ENCODE data around the gene RAVER1. TPM values are rescaled to one million over a fixed set of nuclear protein-coding genes. Genes with fewer than 3 reads are reported as not detected.

Gene RAVER1
- total RNA-seq, 1 experiment from 2014 or later: 55.6 TPM

DNA sequence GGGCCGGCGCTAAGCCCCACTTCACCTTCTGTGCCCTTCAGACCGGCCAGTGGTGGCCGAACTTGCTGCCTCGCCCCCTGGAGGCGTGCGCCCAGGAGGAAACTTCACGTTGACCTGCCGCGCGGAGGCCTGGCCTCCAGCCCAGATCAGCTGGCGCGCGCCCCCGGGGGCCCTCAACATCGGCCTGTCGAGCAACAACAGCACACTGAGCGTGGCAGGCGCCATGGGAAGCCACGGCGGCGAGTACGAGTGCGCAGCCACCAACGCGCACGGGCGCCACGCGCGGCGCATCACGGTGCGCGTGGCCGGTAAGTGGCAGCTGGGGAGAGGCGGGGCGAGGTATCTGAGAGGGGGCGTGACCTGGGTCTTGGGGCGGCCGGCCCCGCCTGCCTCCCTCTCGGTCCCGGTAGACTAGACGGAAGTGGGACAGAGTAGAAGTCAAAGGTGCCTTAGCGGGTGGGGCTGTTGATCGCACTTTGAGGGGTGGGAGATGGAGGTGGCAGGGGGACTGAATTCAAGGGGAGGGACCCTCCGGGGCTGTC is 38.0 kb downstream of the RAVER1 start:
- no peaks in the 10 kb centered on the region for H3K9me3 ChIP-seq (ENCODE audit: control insufficient read depth, insufficient read depth, low read depth, low read length)
- in situ Hi-C loops (cut with HindIII; ENCODE audit: low pct_unique_long_range_greater_than_20kb, low sequenced_read_pairs): no loop called here
- ChIA-PET CTCF (no interaction called here), POLR2A (no interaction called here)
- TF ChIP-seq, protein P1, sequence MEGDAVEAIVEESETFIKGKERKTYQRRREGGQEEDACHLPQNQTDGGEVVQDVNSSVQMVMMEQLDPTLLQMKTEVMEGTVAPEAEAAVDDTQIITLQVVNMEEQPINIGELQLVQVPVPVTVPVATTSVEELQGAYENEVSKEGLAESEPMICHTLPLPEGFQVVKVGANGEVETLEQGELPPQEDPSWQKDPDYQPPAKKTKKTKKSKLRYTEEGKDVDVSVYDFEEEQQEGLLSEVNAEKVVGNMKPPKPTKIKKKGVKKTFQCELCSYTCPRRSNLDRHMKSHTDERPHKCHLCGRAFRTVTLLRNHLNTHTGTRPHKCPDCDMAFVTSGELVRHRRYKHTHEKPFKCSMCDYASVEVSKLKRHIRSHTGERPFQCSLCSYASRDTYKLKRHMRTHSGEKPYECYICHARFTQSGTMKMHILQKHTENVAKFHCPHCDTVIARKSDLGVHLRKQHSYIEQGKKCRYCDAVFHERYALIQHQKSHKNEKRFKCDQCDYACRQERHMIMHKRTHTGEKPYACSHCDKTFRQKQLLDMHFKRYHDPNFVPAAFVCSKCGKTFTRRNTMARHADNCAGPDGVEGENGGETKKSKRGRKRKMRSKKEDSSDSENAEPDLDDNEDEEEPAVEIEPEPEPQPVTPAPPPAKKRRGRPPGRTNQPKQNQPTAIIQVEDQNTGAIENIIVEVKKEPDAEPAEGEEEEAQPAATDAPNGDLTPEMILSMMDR (IDR thresholded peaks at IDR 0.05): no peak
- TF ChIP-seq, protein P2, sequence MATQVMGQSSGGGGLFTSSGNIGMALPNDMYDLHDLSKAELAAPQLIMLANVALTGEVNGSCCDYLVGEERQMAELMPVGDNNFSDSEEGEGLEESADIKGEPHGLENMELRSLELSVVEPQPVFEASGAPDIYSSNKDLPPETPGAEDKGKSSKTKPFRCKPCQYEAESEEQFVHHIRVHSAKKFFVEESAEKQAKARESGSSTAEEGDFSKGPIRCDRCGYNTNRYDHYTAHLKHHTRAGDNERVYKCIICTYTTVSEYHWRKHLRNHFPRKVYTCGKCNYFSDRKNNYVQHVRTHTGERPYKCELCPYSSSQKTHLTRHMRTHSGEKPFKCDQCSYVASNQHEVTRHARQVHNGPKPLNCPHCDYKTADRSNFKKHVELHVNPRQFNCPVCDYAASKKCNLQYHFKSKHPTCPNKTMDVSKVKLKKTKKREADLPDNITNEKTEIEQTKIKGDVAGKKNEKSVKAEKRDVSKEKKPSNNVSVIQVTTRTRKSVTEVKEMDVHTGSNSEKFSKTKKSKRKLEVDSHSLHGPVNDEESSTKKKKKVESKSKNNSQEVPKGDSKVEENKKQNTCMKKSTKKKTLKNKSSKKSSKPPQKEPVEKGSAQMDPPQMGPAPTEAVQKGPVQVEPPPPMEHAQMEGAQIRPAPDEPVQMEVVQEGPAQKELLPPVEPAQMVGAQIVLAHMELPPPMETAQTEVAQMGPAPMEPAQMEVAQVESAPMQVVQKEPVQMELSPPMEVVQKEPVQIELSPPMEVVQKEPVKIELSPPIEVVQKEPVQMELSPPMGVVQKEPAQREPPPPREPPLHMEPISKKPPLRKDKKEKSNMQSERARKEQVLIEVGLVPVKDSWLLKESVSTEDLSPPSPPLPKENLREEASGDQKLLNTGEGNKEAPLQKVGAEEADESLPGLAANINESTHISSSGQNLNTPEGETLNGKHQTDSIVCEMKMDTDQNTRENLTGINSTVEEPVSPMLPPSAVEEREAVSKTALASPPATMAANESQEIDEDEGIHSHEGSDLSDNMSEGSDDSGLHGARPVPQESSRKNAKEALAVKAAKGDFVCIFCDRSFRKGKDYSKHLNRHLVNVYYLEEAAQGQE (IDR thresholded peaks at IDR 0.05; ENCODE audit: insufficient read depth in 1 of 2, low read depth in 2 of 2, low read length in 1 of 2): no peak
- no peak for TF ChIP-seq TCF7L2 (IDR thresholded peaks at IDR 0.05; ENCODE audit: low read depth, low read length)
- TF ChIP-seq SIN3A (IDR thresholded peaks at IDR 0.05; ENCODE audit: borderline replicate concordance, insufficient read depth, low read depth, low read length): no peak
- TF ChIP-seq POLR2AphosphoS5 (IDR thresholded peaks at IDR 0.05; ENCODE audit: low read depth, low read length): no peak
- intact Hi-C loops (cut with micrococcal nuclease; ENCODE audit: unreplicated experiment): no loop called here
- no TSS peak for BruUV-seq (replicated peaks)
- no peaks in the 10 kb centered on the region for H3K4me1 ChIP-seq (ENCODE audit: control insufficient read depth, insufficient read depth, low read length)
- no peak for ATAC-seq
- no peak overlapping the region for H3K4me3 ChIP-seq (ENCODE audit: low read depth in 2 of 2, low read length in 2 of 2)
- no peak overlapping the region for H3K27ac ChIP-seq (ENCODE audit: low read length)
- no peaks in the 10 kb centered on the region for H3K36me3 ChIP-seq (ENCODE audit: control insufficient read depth, insufficient read depth, low read length)
- H3K27me3 ChIP-seq (ENCODE audit: control insufficient read depth, insufficient read depth, low read length): no peaks in the 10 kb centered on the region
- DNase-seq (ENCODE audit: low read depth, low spot score): no peak

DNA sequence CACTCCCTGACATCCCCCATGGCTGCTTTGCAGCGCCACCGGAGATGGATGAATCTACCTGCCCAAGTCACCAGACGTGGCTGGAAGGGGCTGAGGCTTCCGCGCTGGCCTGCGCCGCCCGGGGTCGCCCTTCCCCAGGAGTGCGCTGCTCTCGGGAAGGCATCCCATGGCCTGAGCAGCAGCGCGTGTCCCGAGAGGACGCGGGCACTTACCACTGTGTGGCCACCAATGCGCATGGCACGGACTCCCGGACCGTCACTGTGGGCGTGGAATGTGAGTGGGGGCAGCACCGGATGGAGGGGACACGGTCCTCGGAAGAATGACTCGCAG is 39.0 kb downstream of the RAVER1 start:
- no peaks in the 10 kb centered on the region for H3K27me3 ChIP-seq (ENCODE audit: control insufficient read depth, insufficient read depth, low read length)
- no peak for TF ChIP-seq TCF7L2 (IDR thresholded peaks at IDR 0.05; ENCODE audit: low read depth, low read length)
- TF ChIP-seq SIN3A (IDR thresholded peaks at IDR 0.05; ENCODE audit: borderline replicate concordance, insufficient read depth, low read depth, low read length): no peak
- CTCF ChIA-PET: no interaction called here

GRCh38 chr19:10293637-10294367 is 39.5 kb downstream of the RAVER1 start:
- no peaks in the 10 kb centered on the region for H3K36me3 ChIP-seq (ENCODE audit: control insufficient read depth, insufficient read depth, low read length)
- H3K27ac ChIP-seq (ENCODE audit: low read length): no peak overlapping the region
- in situ Hi-C loops (cut with HindIII; ENCODE audit: low pct_unique_long_range_greater_than_20kb, low sequenced_read_pairs): no loop called here
- ChIA-PET POLR2A (no interaction called here), CTCF (no interaction called here)
- no peak for ATAC-seq
- intact Hi-C loops (cut with micrococcal nuclease; ENCODE audit: unreplicated experiment): no loop called here
- DNase-seq (ENCODE audit: low read depth, low spot score): no peak
- no TSS peak for BruUV-seq (replicated peaks)
- no peaks in the 10 kb centered on the region for H3K27me3 ChIP-seq (ENCODE audit: control insufficient read depth, insufficient read depth, low read length)
- TF ChIP-seq SIN3A (IDR thresholded peaks at IDR 0.05; ENCODE audit: borderline replicate concordance, insufficient read depth, low read depth, low read length) (no peak), POLR2AphosphoS5 (IDR thresholded peaks at IDR 0.05; ENCODE audit: low read depth, low read length) (no peak), TCF7L2 (IDR thresholded peaks at IDR 0.05; ENCODE audit: low read depth, low read length) (no peak)
- TF ChIP-seq, protein P1 (IDR thresholded peaks at IDR 0.05): no peak
- TF ChIP-seq, protein P2 (IDR thresholded peaks at IDR 0.05; ENCODE audit: insufficient read depth in 1 of 2, low read depth in 2 of 2, low read length in 1 of 2): no peak
- no peaks in the 10 kb centered on the region for H3K9me3 ChIP-seq (ENCODE audit: control insufficient read depth, insufficient read depth, low read depth, low read length)
- no peaks in the 10 kb centered on the region for H3K4me1 ChIP-seq (ENCODE audit: control insufficient read depth, insufficient read depth, low read length)
- no peak overlapping the region for H3K4me3 ChIP-seq (ENCODE audit: low read depth in 2 of 2, low read length in 2 of 2)

More for the DNA sequence above, 39.0 kb downstream of the RAVER1 start:
- ATAC-seq: no peak
- H3K4me3 ChIP-seq (ENCODE audit: low read depth in 2 of 2, low read length in 2 of 2): no peak overlapping the region
- DNase-seq (ENCODE audit: low read depth, low spot score): no peak
- intact Hi-C loops (cut with micrococcal nuclease; ENCODE audit: unreplicated experiment) (no loop called here), in situ Hi-C loops (cut with HindIII; ENCODE audit: low pct_unique_long_range_greater_than_20kb, low sequenced_read_pairs) (no loop called here)
- POLR2A ChIA-PET: no interaction called here
- no TSS peak for BruUV-seq (replicated peaks)
- H3K36me3 ChIP-seq (ENCODE audit: control insufficient read depth, insufficient read depth, low read length): no peaks in the 10 kb centered on the region
- no peaks in the 10 kb centered on the region for H3K4me1 ChIP-seq (ENCODE audit: control insufficient read depth, insufficient read depth, low read length)
- H3K9me3 ChIP-seq (ENCODE audit: control insufficient read depth, insufficient read depth, low read depth, low read length): no peaks in the 10 kb centered on the region
- H3K27ac ChIP-seq (ENCODE audit: low read length): no peak overlapping the region

Measured in Panc1 (cell line).